Lung (tissue), 12 donors: ENCODE measurements around the gene STX17. TPM values are rescaled to one million over a fixed set of nuclear protein-coding genes. Genes with fewer than 3 reads are reported as not detected.

Experiments
- ATAC-seq: fragments of 200-7000 bp; cut with Tn5 transposase; one replicate; pipeline ENCODE4 v1.9.1; 2020; ENCODE audit warnings: moderate number of reproducible peaks; ENCODE audit not compliant: insufficient read depth, low FRiP score
- DNase-seq, 3 donors: peaks; one replicate each; pipeline ENCODE4 v3.0.0-alpha.2; 2013 to 2017
- H3K27ac ChIP-seq, 2 donors: one replicate each; pipeline ENCODE4 v1.5.1; 2013; ENCODE audit warnings: mild to moderate bottlenecking in 2 of 2, moderate library complexity in 2 of 2, control low read depth in 1 of 2, inconsistent platforms in 1 of 2, low read depth in 1 of 2, low read length in 1 of 2
- H3K27me3 ChIP-seq, 3 donors: one replicate each; pipeline ENCODE4 v1.5.1; 2013; ENCODE audit warnings: low read length in 2 of 3; ENCODE audit not compliant: control insufficient read depth in 3 of 3, insufficient read depth in 3 of 3
- H3K36me3 ChIP-seq, 4 donors: one replicate each; pipeline ENCODE4 v1.5.1; 2013; ENCODE audit warnings: low read length in 4 of 4, mild to moderate bottlenecking in 1 of 4, moderate library complexity in 1 of 4; ENCODE audit not compliant: control insufficient read depth in 4 of 4, insufficient read depth in 4 of 4
- H3K4me1 ChIP-seq, 5 donors: one replicate each; pipeline ENCODE4 v1.5.1; 2013; ENCODE audit warnings: low read length in 5 of 5, mild to moderate bottlenecking in 2 of 5, moderate library complexity in 1 of 5; ENCODE audit not compliant: control insufficient read depth in 5 of 5, insufficient read depth in 5 of 5
- H3K4me3 ChIP-seq: one replicate; pipeline ENCODE4 v1.5.1; 2013; ENCODE audit warnings: mild to moderate bottlenecking, control low read depth, moderate library complexity
- H3K9ac ChIP-seq, 2 donors: one replicate each; pipeline ENCODE4 v1.5.1; 2013; ENCODE audit warnings: low read length in 2 of 2, control low read depth in 1 of 2; ENCODE audit not compliant: insufficient read depth in 1 of 2
- H3K9me3 ChIP-seq, 4 donors: one replicate each; pipeline ENCODE4 v1.5.1; 2013; ENCODE audit warnings: low read length in 3 of 4, mild to moderate bottlenecking in 1 of 4, moderate library complexity in 1 of 4; ENCODE audit not compliant: control insufficient read depth in 4 of 4, insufficient read depth in 3 of 4
- CTCF ChIP-seq: IDR thresholded peaks from 2 replicates; pipeline ENCODE4 v1.5.1; 2012; ENCODE audit warnings: mild to moderate bottlenecking; ENCODE audit errors: control extremely low read depth, extremely low read depth
- WGBS, 2 donors: extraction: QIAGEN DNeasy Blood & Tissue Kit; methylation state at CpG; one replicate each; pipeline ENCODE4 v1.1.7; 2013; 5-methylcytosine and 5-hydroxymethylcytosine counted together
- polyA plus RNA-seq, 2 donors: library from polyadenylated mRNA; stranded (reverse); fragments of 200-250 nt; gene quantifications; one replicate each; pipeline ENCODE4 v1.2.1, GENCODE V29; 2013
- total RNA-seq, 2 donors: library from RNA; depleted of rRNA in 1 of 2; stranded (reverse); fragments of >200 nt in 1 of 2; gene quantifications; one replicate each; pipeline ENCODE4 v1.2.1, GENCODE V29; 2014 to 2021
- donor health status: control.
- donor health status: control.
- donor health status: Bipolar disorder and iron deficiency.
- donor health status: healthy.
- donor health status: DM: yes; HTN: yes; CAD: no.

STX17 gene
- total and polyA plus RNA-seq, 4 donors = 4.7 to 55.0 (median 18.7) TPM

GRCh38 chr9:99866398-99866797, 40.1 kb upstream of the STX17 start:
- no peak overlapping the region for H3K9ac ChIP-seq
- H3K27me3 ChIP-seq = no peaks in the 10 kb centered on the region
- ATAC-seq (no peak), DNase-seq (no peak)
- H3K4me3 ChIP-seq = no peak overlapping the region
- no peaks in the 10 kb centered on the region for H3K9me3 ChIP-seq
- H3K27ac ChIP-seq = no peak overlapping the region
- TF ChIP-seq CTCF = no peak
- H3K36me3 ChIP-seq = peaks cover 0 to 11% (median 0%) of the 10 kb centered on the region in 4 donors
- WGBS, 2 donors = 52 to 66% methylated on average over 2 of the region's 2 CpGs
- H3K4me1 ChIP-seq = no peaks in the 10 kb centered on the region

- no peak overlapping the region for H3K27ac ChIP-seq
- peaks cover 0 to 11% (median 0%) of the 10 kb centered on the region in 4 donors for H3K36me3 ChIP-seq
Measured at GRCh38 chr9:99867536-99867935, 38.9 kb upstream of the STX17 start.

GRCh38 chr9:99867968-99868367, 38.5 kb upstream of the STX17 start:
- Histone ChIP-seq H3K9me3 (no peaks in the 10 kb centered on the region), H3K9ac (no peak overlapping the region), H3K27ac (no peak overlapping the region), H3K4me1 (no peaks in the 10 kb centered on the region), H3K36me3 (peaks cover 0 to 11% (median 0%) of the 10 kb centered on the region in 4 donors), H3K27me3 (no peaks in the 10 kb centered on the region), H3K4me3 (no peak overlapping the region)
- DNase-seq = no peak
- TF ChIP-seq CTCF = no peak
- ATAC-seq = no peak

More at GRCh38 chr9:99867536-99867935, 38.9 kb upstream of the STX17 start:
- H3K9me3 ChIP-seq = no peaks in the 10 kb centered on the region
- TF ChIP-seq CTCF = no peak
- H3K9ac ChIP-seq = no peak overlapping the region
- DNase-seq (no peak), ATAC-seq (no peak)
- no peaks in the 10 kb centered on the region for H3K4me1 ChIP-seq
- no peak overlapping the region for H3K4me3 ChIP-seq
- H3K27me3 ChIP-seq = no peaks in the 10 kb centered on the region
- WGBS, 2 donors = 30 to 60% methylated on average over 3 of the region's 3 CpGs

- Histone ChIP-seq H3K36me3 (peaks cover 0 to 3% (median 0%) of the 10 kb centered on the region in 4 donors), H3K27me3 (no peaks in the 10 kb centered on the region), H3K4me3 (no peak overlapping the region), H3K9ac (no peak overlapping the region), H3K4me1 (no peaks in the 10 kb centered on the region), H3K9me3 (no peaks in the 10 kb centered on the region), H3K27ac (no peak overlapping the region)
- no peak for TF ChIP-seq CTCF
- ATAC-seq = no peak
- WGBS, 2 donors = 83 to 94% methylated on average over 2 of the region's 2 CpGs
- no peak for DNase-seq
Measured at GRCh38 chr9:99868845-99869244, 37.6 kb upstream of the STX17 start.
